ENCODE results near the gene MTF1.

MTF1 gene

GRCh38 chr1:37858931-37859506 lies 373 bp downstream of the MTF1 start:
- Mint-ChIP-seq H3K36me3 (ENCODE audit: low read depth) (peaks cover 21% of the 10 kb centered on the region), H3K4me3 (peak overlapping the region; percentile 93), H3K27me3 (ENCODE audit: low read depth) (no peaks in the 10 kb centered on the region), H3K27ac (peak overlapping the region; percentile 95), H3K4me1 (ENCODE audit: low read depth) (peaks cover 28% of the 10 kb centered on the region), H3K9me3 (no peaks in the 10 kb centered on the region)
- DNase-seq (ENCODE audit: low spot score): no peak

GRCh38 chr1:37854406-37854805 lies 5.0 kb downstream of the MTF1 start:
- Mint-ChIP-seq H3K4me3 (no peak overlapping the region), H3K36me3 (ENCODE audit: low read depth) (peaks cover 25% of the 10 kb centered on the region), H3K9me3 (no peaks in the 10 kb centered on the region), H3K27me3 (ENCODE audit: low read depth) (no peaks in the 10 kb centered on the region), H3K27ac (no peak overlapping the region), H3K4me1 (ENCODE audit: low read depth) (peaks cover 29% of the 10 kb centered on the region)
- no peak for DNase-seq (ENCODE audit: low spot score)

- H3K4me3 Mint-ChIP-seq: no peak overlapping the region
These were observed 6.2 kb downstream of the MTF1 start for GRCh38 chr1:37853157-37853556.

GRCh38 chr1:37851782-37852210 lies 7.6 kb downstream of the MTF1 start:
- Mint-ChIP-seq H3K4me3 (no peak overlapping the region), H3K27me3 (ENCODE audit: low read depth) (no peaks in the 10 kb centered on the region), H3K36me3 (ENCODE audit: low read depth) (peaks cover 18% of the 10 kb centered on the region), H3K9me3 (no peaks in the 10 kb centered on the region), H3K27ac (no peak overlapping the region), H3K4me1 (ENCODE audit: low read depth) (peaks cover 20% of the 10 kb centered on the region)
- no peak for DNase-seq (ENCODE audit: low spot score)

More at GRCh38 chr1:37853157-37853556, 6.2 kb downstream of the MTF1 start:
- no peaks in the 10 kb centered on the region for H3K9me3 Mint-ChIP-seq
- DNase-seq (ENCODE audit: low spot score): no peak
- no peak overlapping the region for H3K27ac Mint-ChIP-seq
- H3K4me1 Mint-ChIP-seq (ENCODE audit: low read depth): peaks cover 24% of the 10 kb centered on the region
- peaks cover 26% of the 10 kb centered on the region for H3K36me3 Mint-ChIP-seq (ENCODE audit: low read depth)
- no peaks in the 10 kb centered on the region for H3K27me3 Mint-ChIP-seq (ENCODE audit: low read depth)

- H3K36me3 Mint-ChIP-seq (ENCODE audit: low read depth): peaks cover 18% of the 10 kb centered on the region
- no peak for DNase-seq (ENCODE audit: low spot score)
- no peaks in the 10 kb centered on the region for H3K27me3 Mint-ChIP-seq (ENCODE audit: low read depth)
- H3K9me3 Mint-ChIP-seq: no peaks in the 10 kb centered on the region
- no peak overlapping the region for H3K4me3 Mint-ChIP-seq
- peaks cover 25% of the 10 kb centered on the region for H3K4me1 Mint-ChIP-seq (ENCODE audit: low read depth)
- no peak overlapping the region for H3K27ac Mint-ChIP-seq
These were observed 8.1 kb downstream of the MTF1 start for GRCh38 chr1:37851262-37851661.

- H3K4me1 Mint-ChIP-seq (ENCODE audit: low read depth): peaks cover 25% of the 10 kb centered on the region
- H3K27ac Mint-ChIP-seq: no peak overlapping the region
- H3K9me3 Mint-ChIP-seq: no peaks in the 10 kb centered on the region
- H3K4me3 Mint-ChIP-seq: no peak overlapping the region
- H3K27me3 Mint-ChIP-seq (ENCODE audit: low read depth): no peaks in the 10 kb centered on the region
- H3K36me3 Mint-ChIP-seq (ENCODE audit: low read depth): peaks cover 18% of the 10 kb centered on the region
- no peak for DNase-seq (ENCODE audit: low spot score)
These were observed 8.9 kb downstream of the MTF1 start for GRCh38 chr1:37850352-37850955.

GRCh38 chr1:37849480-37849879 lies 9.9 kb downstream of the MTF1 start:
- H3K27ac Mint-ChIP-seq: no peak overlapping the region
- peaks cover 17% of the 10 kb centered on the region for H3K36me3 Mint-ChIP-seq (ENCODE audit: low read depth)
- no peak overlapping the region for H3K4me3 Mint-ChIP-seq
- no peaks in the 10 kb centered on the region for H3K9me3 Mint-ChIP-seq
- no peaks in the 10 kb centered on the region for H3K27me3 Mint-ChIP-seq (ENCODE audit: low read depth)
- no peak for DNase-seq (ENCODE audit: low spot score)
- H3K4me1 Mint-ChIP-seq (ENCODE audit: low read depth): peaks cover 25% of the 10 kb centered on the region

- DNase-seq (ENCODE audit: low spot score): no peak
- H3K4me3 Mint-ChIP-seq: peak overlapping the region; percentile 62
- no peaks in the 10 kb centered on the region for H3K9me3 Mint-ChIP-seq
- H3K36me3 Mint-ChIP-seq (ENCODE audit: low read depth): peaks cover 16% of the 10 kb centered on the region
- H3K27me3 Mint-ChIP-seq (ENCODE audit: low read depth): no peaks in the 10 kb centered on the region
- H3K4me1 Mint-ChIP-seq (ENCODE audit: low read depth): peaks cover 19% of the 10 kb centered on the region
- H3K27ac Mint-ChIP-seq: peak overlapping the region; percentile 60
These were observed 12.6 kb downstream of the MTF1 start for GRCh38 chr1:37846647-37847339.

- H3K4me3 Mint-ChIP-seq: no peak overlapping the region
- H3K36me3 Mint-ChIP-seq (ENCODE audit: low read depth): peaks cover 18% of the 10 kb centered on the region
- no peaks in the 10 kb centered on the region for H3K27me3 Mint-ChIP-seq (ENCODE audit: low read depth)
- no peaks in the 10 kb centered on the region for H3K9me3 Mint-ChIP-seq
- no peak for DNase-seq (ENCODE audit: low spot score)
- peaks cover 19% of the 10 kb centered on the region for H3K4me1 Mint-ChIP-seq (ENCODE audit: low read depth)
- H3K27ac Mint-ChIP-seq: no peak overlapping the region
These were observed 13.6 kb downstream of the MTF1 start for GRCh38 chr1:37845786-37846185.

- Mint-ChIP-seq H3K36me3 (ENCODE audit: low read depth) (peaks cover 20% of the 10 kb centered on the region), H3K9me3 (no peaks in the 10 kb centered on the region), H3K4me1 (ENCODE audit: low read depth) (peaks cover 23% of the 10 kb centered on the region), H3K27me3 (ENCODE audit: low read depth) (no peaks in the 10 kb centered on the region), H3K4me3 (no peak overlapping the region), H3K27ac (no peak overlapping the region)
- DNase-seq (ENCODE audit: low spot score): no peak
These were observed 14.2 kb downstream of the MTF1 start for GRCh38 chr1:37845049-37845646.

GRCh38 chr1:37844536-37844935 lies 14.9 kb downstream of the MTF1 start:
- DNase-seq (ENCODE audit: low spot score): no peak
- peaks cover 23% of the 10 kb centered on the region for H3K4me1 Mint-ChIP-seq (ENCODE audit: low read depth)
- H3K36me3 Mint-ChIP-seq (ENCODE audit: low read depth): peaks cover 19% of the 10 kb centered on the region
- no peak overlapping the region for H3K4me3 Mint-ChIP-seq
- H3K27ac Mint-ChIP-seq: no peak overlapping the region
- no peaks in the 10 kb centered on the region for H3K27me3 Mint-ChIP-seq (ENCODE audit: low read depth)
- no peaks in the 10 kb centered on the region for H3K9me3 Mint-ChIP-seq

GRCh38 chr1:37841652-37842051 lies 17.7 kb downstream of the MTF1 start:
- Mint-ChIP-seq H3K4me1 (ENCODE audit: low read depth) (peaks cover 17% of the 10 kb centered on the region), H3K27ac (no peak overlapping the region), H3K9me3 (no peaks in the 10 kb centered on the region), H3K36me3 (ENCODE audit: low read depth) (peaks cover 29% of the 10 kb centered on the region), H3K4me3 (no peak overlapping the region), H3K27me3 (ENCODE audit: low read depth) (no peaks in the 10 kb centered on the region)
- DNase-seq (ENCODE audit: low spot score): no peak

GRCh38 chr1:37840711-37841110 lies 18.7 kb downstream of the MTF1 start:
- Mint-ChIP-seq H3K36me3 (ENCODE audit: low read depth) (peaks cover 35% of the 10 kb centered on the region), H3K9me3 (no peaks in the 10 kb centered on the region), H3K27me3 (ENCODE audit: low read depth) (no peaks in the 10 kb centered on the region), H3K4me3 (no peak overlapping the region), H3K4me1 (ENCODE audit: low read depth) (peaks cover 13% of the 10 kb centered on the region), H3K27ac (no peak overlapping the region)
- DNase-seq (ENCODE audit: low spot score): no peak

- Mint-ChIP-seq H3K27ac (no peak overlapping the region), H3K36me3 (ENCODE audit: low read depth) (peaks cover 42% of the 10 kb centered on the region), H3K4me3 (no peak overlapping the region), H3K27me3 (ENCODE audit: low read depth) (no peaks in the 10 kb centered on the region), H3K9me3 (no peaks in the 10 kb centered on the region), H3K4me1 (ENCODE audit: low read depth) (peaks cover 9% of the 10 kb centered on the region)
- DNase-seq (ENCODE audit: low spot score): no peak
These were observed 19.7 kb downstream of the MTF1 start for GRCh38 chr1:37839676-37840075.
